ENCODE results near the gene PITX3. TPM values are rescaled to one million over a fixed set of nuclear protein-coding genes. Genes with fewer than 3 reads are reported as not detected.
"Not testable (repeated sequence)": the region's sequence is repeated elsewhere in the genome, so short reads cannot be mapped to it uniquely, and the experiment has no call there.

The PITX3 gene
- total RNA-seq, 4 donors from 2014 or later, result 0.30 TPM; not detected in 3

GRCh38 chr10:102225646-102226541, 15.4 kb downstream of the PITX3 start, which contains the start of gene ELOVL3:
Gene ELOVL3, plus strand, starts transcription at chr10:102226299. Its CDS starts 250 bp downstream, at chr10:102226549.
- Histone ChIP-seq H3K4me3 (peak within 1 kb of the TSS in 1 of 2 donors; percentile 39), H3K9me3 (no peaks in the 10 kb centered on the region), H3K27ac (peak within 1 kb of the TSS in 3 of 4 donors; percentile 51 to 69 (median 64)), H3K27me3 (peaks cover 43% of the 10 kb centered on the region), H3K4me1 (peaks cover 0 to 33% (median 14%) of the 10 kb centered on the region in 3 donors), H3K36me3 (no peaks in the 10 kb centered on the region)
- TF ChIP-seq CTCF (IDR thresholded peaks at IDR 0.05), result peak in 1 of 4 experiments; percentile 23
- no peak for TF ChIP-seq POLR2A (IDR thresholded peaks at IDR 0.05)
- TF ChIP-seq POLR2AphosphoS5 (IDR thresholded peaks at IDR 0.05), result peak; percentile 3
- 0 to 1% methylated on average over 3 to 19 of the region's 47 CpGs for WGBS, 2 donors (ENCODE audit: low coverage in 1 of 2)
- ATAC-seq, result peak; percentile 98

GRCh38 chr10:102222797-102223196, 18.5 kb downstream of the PITX3 start:
- Histone ChIP-seq H3K27ac (no peak overlapping the region), H3K9me3 (no peaks in the 10 kb centered on the region), H3K27me3 (peaks cover 15% of the 10 kb centered on the region), H3K4me1 (peaks cover 0 to 21% (median 4%) of the 10 kb centered on the region in 3 donors), H3K4me3 (no peak overlapping the region), H3K36me3 (no peaks in the 10 kb centered on the region)
- WGBS, 2 donors (ENCODE audit: low coverage in 1 of 2), result 68 to 70% methylated on average over 5 of the region's 5 CpGs
- TF ChIP-seq POLR2A (IDR thresholded peaks at IDR 0.05), result no peak
- no peak for TF ChIP-seq POLR2AphosphoS5 (IDR thresholded peaks at IDR 0.05)
- no peak for TF ChIP-seq CTCF (IDR thresholded peaks at IDR 0.05)
- no peak for TF ChIP-seq EP300 (IDR thresholded peaks at IDR 0.05)
- no peak for ATAC-seq

GRCh38 chr10:102220612-102221011, 20.7 kb downstream of the PITX3 start:
- TF ChIP-seq CTCF (IDR thresholded peaks at IDR 0.05) (no peak), POLR2A (IDR thresholded peaks at IDR 0.05) (no peak), EP300 (IDR thresholded peaks at IDR 0.05) (no peak), POLR2AphosphoS5 (IDR thresholded peaks at IDR 0.05) (no peak)
- Histone ChIP-seq H3K27me3 (peaks cover 4% of the 10 kb centered on the region), H3K36me3 (no peaks in the 10 kb centered on the region), H3K4me1 (peaks cover 0 to 7% (median 0%) of the 10 kb centered on the region in 3 donors), H3K27ac (no peak overlapping the region), H3K4me3 (no peak overlapping the region), H3K9me3 (no peaks in the 10 kb centered on the region)
- ATAC-seq, result no peak

- H3K4me1 ChIP-seq, result no peaks in the 10 kb centered on the region
- no peaks in the 10 kb centered on the region for H3K36me3 ChIP-seq
- no peak overlapping the region for H3K4me3 ChIP-seq
- no peak for TF ChIP-seq POLR2A (IDR thresholded peaks at IDR 0.05)
- no peak for TF ChIP-seq EP300 (IDR thresholded peaks at IDR 0.05)
- no peak for TF ChIP-seq CTCF (IDR thresholded peaks at IDR 0.05)
- TF ChIP-seq POLR2AphosphoS5 (IDR thresholded peaks at IDR 0.05), result no peak
- WGBS, 2 donors (ENCODE audit: low coverage in 1 of 2), result 80 to 100% methylated on average over 2 to 5 of the region's 5 CpGs
- H3K27me3 ChIP-seq, result peaks cover 4% of the 10 kb centered on the region
- no peaks in the 10 kb centered on the region for H3K9me3 ChIP-seq
- no peak overlapping the region for H3K27ac ChIP-seq
- no peak for ATAC-seq
Observed at GRCh38 chr10:102219370-102219769, 21.9 kb downstream of the PITX3 start.

GRCh38 chr10:102213599-102213998, 27.7 kb downstream of the PITX3 start:
- not testable (repeated sequence) for ATAC-seq, H3K4me3 ChIP-seq, H3K9me3 ChIP-seq, H3K4me1 ChIP-seq, H3K27ac ChIP-seq, H3K27me3 ChIP-seq, H3K36me3 ChIP-seq
- 70 to 75% methylated on average over 2 to 4 of the region's 4 CpGs for WGBS, 2 donors (ENCODE audit: low coverage in 1 of 2)

All from gastroesophageal sphincter (tissue), 4 donors.